ENCODE measurements around the gene CACNA2D1.

- TF ChIP-seq POLR2A (IDR thresholded peaks at IDR 0.05) (no peak), CTCF (IDR thresholded peaks at IDR 0.05) (no peak)
Observed at GRCh38 chr7:82200601-82201000, 243.0 kb downstream of the CACNA2D1 start.
